K562 (cell line): ENCODE data around the gene WASF3. TPM values are rescaled to one million over a fixed set of nuclear protein-coding genes. Genes with fewer than 3 reads are reported as not detected.

Experiments used
- ATAC-seq: fragments of 200-7000 bp; cut with Tn5 transposase; 3 replicates; pipeline ENCODE4 v1.9.1; 2020; ENCODE audit warnings: moderate library complexity
- BruUV-seq: library from RNA; stranded (reverse); fragments of 400-500 nt; replicated peaks from 2 replicates; lab custom pipeline; 2021; lab: Mats Ljungman, UMichigan
- CTCF ChIA-PET: fragments of 300-600 bp; formaldehyde crosslinking; extraction: SDS; loops from one replicate; lab custom pipeline; 2021; ENCODE audit warnings: low intra/inter-chr PET ratio; lab: Yijun Ruan, JAX
- POLR2A ChIA-PET: fragments of 300-600, 350-650 bp; sonication (Branson Sonifier 250); formaldehyde crosslinking; extraction: SDS; loops from one replicate; lab custom pipeline; 2021; ENCODE audit warnings: antibody characterized with exemption, inconsistent platforms; lab: Yijun Ruan, JAX
- DNase-seq, 4 experiments: peaks; one replicate each; pipeline versions ENCODE4 v3.0.0 to v3.0.0-alpha.2; 2011 to 2018; ENCODE audit warnings: low spot score in 3 of 4, mixed read lengths in 3 of 4; ENCODE audit errors: extremely low read depth in 1 of 4
- FAIRE-seq: peaks from 2 replicates; lab custom pipeline; 2011; peaks lifted over from hg19 to GRCh38; lab: Jason Lieb, UNC
- H2AFZ ChIP-seq: 2 replicates; pipeline ENCODE4 v1.6.0; 2011; ENCODE audit warnings: low read depth, low read length, control low read depth, inconsistent platforms
- H3K27ac ChIP-seq: fragments of 200-600 bp; 3 replicates; pipeline ENCODE4 v1.8.0; 2011; ENCODE audit warnings: low read depth, mild to moderate bottlenecking, control low read depth, inconsistent platforms, low read length, moderate library complexity, mixed read lengths; ENCODE audit errors: extremely low read depth
- H3K27me3 ChIP-seq, 2 experiments: fragments of 300-600 bp in 1 of 2; 2 replicates in 1 of 2; 3 replicates in 1 of 2; pipeline versions ENCODE4 v1.6.0 to v1.8.0; 2011; ENCODE audit warnings: inconsistent platforms in 2 of 2, low read length in 2 of 2, mild to moderate bottlenecking in 1 of 2, mixed read lengths in 1 of 2, moderate library complexity in 1 of 2; ENCODE audit not compliant: control insufficient read depth in 2 of 2, insufficient read depth in 2 of 2
- H3K36me3 ChIP-seq: fragments of 300-600 bp; 3 replicates; pipeline ENCODE4 v1.8.0; 2011; ENCODE audit warnings: mild to moderate bottlenecking, low read length, inconsistent platforms; ENCODE audit not compliant: control insufficient read depth, insufficient read depth
- H3K4me1 ChIP-seq, 2 experiments: fragments of 200-600 bp in 1 of 2; replicated peaks in 1 of 2; 2 replicates in 1 of 2; 3 replicates in 1 of 2; pipeline versions ENCODE4 v1.5.1 to v1.8.0; 2011; ENCODE audit warnings: inconsistent platforms in 2 of 2, low read length in 2 of 2, mild to moderate bottlenecking in 1 of 2, mixed read lengths in 1 of 2, moderate library complexity in 1 of 2; ENCODE audit not compliant: control insufficient read depth in 2 of 2, insufficient read depth in 2 of 2
- H3K4me2 ChIP-seq: 2 replicates; pipeline ENCODE4 v1.6.1; 2011; ENCODE audit warnings: low read length, control low read depth, inconsistent platforms, mixed read lengths; ENCODE audit not compliant: insufficient read depth
- H3K4me3 ChIP-seq: fragments of 200-600 bp; sonication (generic), shearing (Covaris generic); 2 replicates; pipeline ENCODE4 v1.5.1; 2016; ENCODE audit warnings: control low read depth, inconsistent platforms
- H3K79me2 ChIP-seq: fragments of 200-600 bp; 3 replicates; pipeline ENCODE4 v1.8.0; 2011; ENCODE audit warnings: low read length, inconsistent platforms; ENCODE audit not compliant: control insufficient read depth, insufficient read depth
- H3K9ac ChIP-seq, 2 experiments: 2 replicates each; pipeline versions ENCODE4 v1.6.0 to v1.6.1; 2011; ENCODE audit warnings: low read depth in 2 of 2, low read length in 2 of 2, control low read depth in 1 of 2, inconsistent platforms in 1 of 2, mild to moderate bottlenecking in 1 of 2, mixed read lengths in 1 of 2; ENCODE audit not compliant: insufficient read depth in 1 of 2
- H3K9me1 ChIP-seq: one replicate; pipeline ENCODE4 v1.6.0; 2011; ENCODE audit warnings: inconsistent platforms, mild to moderate bottlenecking, low read length, moderate library complexity; ENCODE audit not compliant: control insufficient read depth, insufficient read depth
- H3K9me3 ChIP-seq: replicated peaks from 2 replicates; pipeline ENCODE4 v1.5.1; 2011; ENCODE audit warnings: low read depth, low read length, inconsistent platforms; ENCODE audit not compliant: control insufficient read depth, insufficient read depth
- H4K20me1 ChIP-seq: replicated peaks from 2 replicates; pipeline ENCODE4 v1.6.1; 2011; ENCODE audit warnings: low read length, inconsistent platforms, mixed read lengths; ENCODE audit not compliant: control insufficient read depth, insufficient read depth
- ATF4 ChIP-seq: fragments of 450-650 bp; formaldehyde crosslinking; IDR thresholded peaks from 2 replicates; pipeline ENCODE4 v1.4.0; 2022; ENCODE audit warnings: mild to moderate bottlenecking, moderate library complexity
- CEBPG ChIP-seq, 3 experiments: fragments of 200-800 bp in 1 of 3; sonication (Bioruptor generic) in 1 of 3; sonication (generic) in 1 of 3; formaldehyde crosslinking in 1 of 3; IDR thresholded peaks in 2 of 3; conservative IDR thresholded peaks in 1 of 3; 2 replicates each; pipeline versions ENCODE4 v1.6.1 to v1.8.0; 2016 to 2022; ENCODE audit warnings: missing compliant biosample characterization in 2 of 3, missing genetic modification characterization in 2 of 3, mild to moderate bottlenecking in 1 of 3, missing genetic modification reagents in 1 of 3
- COPS2 ChIP-seq: fragments of 450-650 bp; conservative IDR thresholded peaks from 2 replicates; pipeline ENCODE4 v1.6.1; 2016; ENCODE audit warnings: mild to moderate bottlenecking, moderate library complexity
- MCM2 ChIP-seq: fragments of 450-650 bp; IDR thresholded peaks from 2 replicates; pipeline ENCODE4 v1.6.1; 2017; ENCODE audit warnings: low read depth, mild to moderate bottlenecking
- MITF ChIP-seq: IDR thresholded peaks from 2 replicates; pipeline ENCODE4 v1.6.1; 2014; ENCODE audit warnings: antibody characterized with exemption
- PML ChIP-seq: IDR thresholded peaks from 2 replicates; pipeline ENCODE4 v1.6.1; 2012; ENCODE audit warnings: low read length, inconsistent platforms
- POLR3A ChIP-seq: IDR thresholded peaks from 2 replicates; pipeline ENCODE4 v1.6.1; 2011; ENCODE audit warnings: borderline replicate concordance, mild to moderate bottlenecking, moderate library complexity; ENCODE audit not compliant: insufficient read length, insufficient read depth; ENCODE audit errors: extremely low read depth
- SMARCA5 ChIP-seq: fragments of 450-650 bp; IDR thresholded peaks from 2 replicates; pipeline ENCODE4 v1.6.1; 2016
- SRSF3 ChIP-seq: fragments of 200-400 bp; formaldehyde crosslinking; IDR thresholded peaks from 2 replicates; pipeline ENCODE4 v1.6.1; 2016; ENCODE audit warnings: mild to moderate bottlenecking, low read length, moderate library complexity; ENCODE audit not compliant: insufficient read depth
- SRSF7 ChIP-seq: fragments of 200-400 bp; formaldehyde crosslinking; optimal IDR thresholded peaks from 2 replicates; pipeline ENCODE3; 2017; ENCODE audit warnings: mild to moderate bottlenecking, low read depth, low read length
- U2AF2 ChIP-seq: fragments of 200-400 bp; formaldehyde crosslinking; optimal IDR thresholded peaks from 2 replicates; pipeline ENCODE3; 2017; ENCODE audit warnings: low read depth, mild to moderate bottlenecking, low read length
- ZNF408 ChIP-seq: fragments of 250-450 bp; sonication (Bioruptor Pico); IDR thresholded peaks from 2 replicates; pipeline ENCODE4 v1.4.0; 2020; ENCODE audit warnings: low read depth, mild to moderate bottlenecking, moderate library complexity
- ZNF431 ChIP-seq: sonication (generic); formaldehyde crosslinking; IDR thresholded peaks from 2 replicates; pipeline ENCODE4 v1.8.0; 2022; ENCODE audit warnings: mild to moderate bottlenecking, missing genetic modification reagents
- WGBS: fragments of 100-300 bp; shearing (Covaris generic); methylation state at CpG from one replicate; pipeline ENCODE4 v1.1.6; 2016; ENCODE audit warnings: low coverage, mixed read lengths; ENCODE audit not compliant: insufficient coverage; ENCODE audit errors: missing lambda C conversion rate; 5-methylcytosine and 5-hydroxymethylcytosine counted together
- in situ Hi-C: fragments of 300-500 bp; cut with MboI; formaldehyde crosslinking; loops from 4 replicates; pipeline ENCODE4 v1.15.0; 2018; ENCODE audit warnings: inconsistent platforms, mixed read lengths
- intact Hi-C: fragments of 100-400 bp; cut with micrococcal nuclease; formaldehyde crosslinking; loops from 2 replicates; pipeline ENCODE4 v1.14.2; 2022
- polyA plus RNA-seq, 8 experiments: library from polyadenylated mRNA; depleted of rRNA in 4 of 8; stranded (reverse) in 5 of 8; unstranded in 3 of 8; fragments of >200 nt; fragmentation: Nextera tagmentation in 2 of 8; fragmentation: Illumina TruSeq in 1 of 8; extraction: Ambion mirVana in 2 of 8; extraction: Trizol in 1 of 8; gene quantifications; 2 replicates each; pipeline versions ENCODE4 v1.2.1 to v1.2.3, GENCODE V29; 2011 to 2014; ENCODE audit warnings: inconsistent platforms in 1 of 8, missing spikeins in 1 of 8
- total RNA-seq, 7 experiments: library from RNA; depleted of rRNA in 6 of 7; stranded (reverse); fragments of >200 nt in 6 of 7; fragmentation: Illumina TruSeq in 2 of 7; extraction: Trizol in 2 of 7; gene quantifications; 2 replicates each; pipeline versions ENCODE4 v1.2.1 to v1.2.3, GENCODE V29; 2011 to 2021; ENCODE audit warnings: low replicate concordance in 1 of 7
- TF ChIP-seq, protein P1 (sequence below): IDR thresholded peaks from 2 replicates; pipeline ENCODE4 v1.6.1; 2011; ENCODE audit not compliant: insufficient read length; ENCODE audit errors: extremely low read depth
- TF ChIP-seq, protein P2 (sequence below), 3 experiments: IDR thresholded peaks in 2 of 3; conservative IDR thresholded peaks in 1 of 3; 2 replicates each; pipeline ENCODE4 v1.5.1; 2011 to 2012; ENCODE audit warnings: low read length in 3 of 3, mild to moderate bottlenecking in 3 of 3, control low read depth in 2 of 3, improper control_type of control experiment in 1 of 3, inconsistent platforms in 1 of 3, low read depth in 1 of 3, mixed read lengths in 1 of 3, moderate library complexity in 1 of 3; ENCODE audit not compliant: insufficient read depth in 2 of 3

Gene WASF3
- total and polyA plus RNA-seq, 9 of the 15 experiments (the other 6 are each of a cell fraction or from before 2014, with no cell fraction given), result 0.04 to 0.43 (median 0.11) TPM

GRCh38 chr13:26558074-26558805, 757 bp downstream of the WASF3 start:
- ChIA-PET POLR2A (interaction anchor here (0.6 to 0.7 kb wide), 2 partner anchors 817 to 1193 kb away, joined by 3 read pairs; no protein-coding TSS in a partner anchor), CTCF (no interaction called here)
- Histone ChIP-seq H3K9me3 (no peaks in the 10 kb centered on the region), H3K4me2 (peak overlapping the region; percentile 37; the same call in 1 of the 2 replicates), H3K79me2 (no peaks in the 10 kb centered on the region), H3K4me1 (peaks cover 0 to 14% of the 10 kb centered on the region in 2 experiments; a peak in 2 of 5 replicates), H3K27ac (no peak overlapping the region), H3K27me3 (peaks cover 0 to 3% of the 10 kb centered on the region in 2 experiments; a peak in 1 of 5 replicates), H3K9ac (peak overlapping the region in 1 of 2 experiments; percentile 64; a peak in 1 of 4 replicates), H3K4me3 (peak overlapping the region; percentile 30), H4K20me1 (no peaks in the 10 kb centered on the region), H2AFZ (no peak overlapping the region), H3K9me1 (no peaks in the 10 kb centered on the region), H3K36me3 (no peaks in the 10 kb centered on the region)
- WGBS, result 35% methylated on average over 7 of the region's 73 CpGs
- no peak for ATAC-seq
- in situ Hi-C loops (no loop called here), intact Hi-C loops (no loop called here)
- DNase-seq, result no peak
- no TSS peak for BruUV-seq
- no peak for FAIRE-seq
- TF ChIP-seq SRSF3 (no peak), PML (no peak), MCM2 (no peak), SMARCA5 (no peak), SRSF7 (no peak), CEBPG (CRISPR knock-in tag; IDR thresholded peaks at IDR 0.05) (no peak), CEBPG (tag; conservative IDR thresholded peaks at IDR 0.05 in 1 of 2, IDR thresholded peaks at IDR 0.05 in 1 of 2) (no peak), U2AF2 (no peak), ZNF408 (no peak), ATF4 (no peak), MITF (no peak), COPS2 (no peak), ZNF431 (no peak), POLR3A (no peak)
- TF ChIP-seq, protein P1, sequence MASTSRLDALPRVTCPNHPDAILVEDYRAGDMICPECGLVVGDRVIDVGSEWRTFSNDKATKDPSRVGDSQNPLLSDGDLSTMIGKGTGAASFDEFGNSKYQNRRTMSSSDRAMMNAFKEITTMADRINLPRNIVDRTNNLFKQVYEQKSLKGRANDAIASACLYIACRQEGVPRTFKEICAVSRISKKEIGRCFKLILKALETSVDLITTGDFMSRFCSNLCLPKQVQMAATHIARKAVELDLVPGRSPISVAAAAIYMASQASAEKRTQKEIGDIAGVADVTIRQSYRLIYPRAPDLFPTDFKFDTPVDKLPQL, result no peak
- TF ChIP-seq, protein P2, sequence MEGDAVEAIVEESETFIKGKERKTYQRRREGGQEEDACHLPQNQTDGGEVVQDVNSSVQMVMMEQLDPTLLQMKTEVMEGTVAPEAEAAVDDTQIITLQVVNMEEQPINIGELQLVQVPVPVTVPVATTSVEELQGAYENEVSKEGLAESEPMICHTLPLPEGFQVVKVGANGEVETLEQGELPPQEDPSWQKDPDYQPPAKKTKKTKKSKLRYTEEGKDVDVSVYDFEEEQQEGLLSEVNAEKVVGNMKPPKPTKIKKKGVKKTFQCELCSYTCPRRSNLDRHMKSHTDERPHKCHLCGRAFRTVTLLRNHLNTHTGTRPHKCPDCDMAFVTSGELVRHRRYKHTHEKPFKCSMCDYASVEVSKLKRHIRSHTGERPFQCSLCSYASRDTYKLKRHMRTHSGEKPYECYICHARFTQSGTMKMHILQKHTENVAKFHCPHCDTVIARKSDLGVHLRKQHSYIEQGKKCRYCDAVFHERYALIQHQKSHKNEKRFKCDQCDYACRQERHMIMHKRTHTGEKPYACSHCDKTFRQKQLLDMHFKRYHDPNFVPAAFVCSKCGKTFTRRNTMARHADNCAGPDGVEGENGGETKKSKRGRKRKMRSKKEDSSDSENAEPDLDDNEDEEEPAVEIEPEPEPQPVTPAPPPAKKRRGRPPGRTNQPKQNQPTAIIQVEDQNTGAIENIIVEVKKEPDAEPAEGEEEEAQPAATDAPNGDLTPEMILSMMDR (IDR thresholded peaks at IDR 0.05 in 2 of 3, conservative IDR thresholded peaks at IDR 0.05 in 1 of 3; ENCODE audit: insufficient read depth in 2 of 3, low read depth in 1 of 3, low read length in 3 of 3), result no peak
